HepG2 (cell line): Measurements from ENCODE around the gene RECQL5. TPM values are rescaled to one million over a fixed set of nuclear protein-coding genes. Genes with fewer than 3 reads are reported as not detected.

Experiments
- ADNP ChIP-seq: sonication (generic); formaldehyde crosslinking; IDR thresholded peaks from 2 replicates; pipeline ENCODE4 v1.4.0; 2020; ENCODE audit warnings: missing genetic modification reagents
- KMT2B ChIP-seq: IDR thresholded peaks from 2 replicates; pipeline ENCODE4 v1.6.1; 2016; ENCODE audit warnings: missing genetic modification reagents, missing compliant biosample characterization
- PHF21A ChIP-seq: sonication (generic); formaldehyde crosslinking; IDR thresholded peaks from 2 replicates; pipeline ENCODE4 v1.5.0; 2020; ENCODE audit warnings: mild to moderate bottlenecking, missing genetic modification reagents
- PPARG ChIP-seq: conservative IDR thresholded peaks from 2 replicates; pipeline ENCODE4 v1.6.1; 2016; ENCODE audit warnings: missing biosample characterization, missing genetic modification reagents
- SIX4 ChIP-seq: sonication (generic); formaldehyde crosslinking; IDR thresholded peaks from 2 replicates; pipeline ENCODE4 v1.4.0; 2020; ENCODE audit warnings: missing genetic modification reagents
- SKI ChIP-seq: fragments of 450-650 bp; IDR thresholded peaks from one replicate; pipeline ENCODE4 v1.6.1; 2018; ENCODE audit warnings: mild to moderate bottlenecking; ENCODE audit not compliant: partially characterized antibody
- TCF7L2 ChIP-seq: IDR thresholded peaks from 2 replicates; pipeline ENCODE4 v1.6.1; 2011; ENCODE audit warnings: mild to moderate bottlenecking, low read depth, low read length, moderate library complexity
- ZBED4 ChIP-seq: sonication (generic); formaldehyde crosslinking; IDR thresholded peaks from 2 replicates; pipeline ENCODE4 v1.4.0; 2020; ENCODE audit warnings: missing genetic modification reagents, borderline replicate concordance
- ZBTB46 ChIP-seq: sonication (generic); formaldehyde crosslinking; IDR thresholded peaks from 2 replicates; pipeline ENCODE4 v1.4.0; 2020; ENCODE audit warnings: mild to moderate bottlenecking, missing genetic modification reagents, borderline replicate concordance
- ZNF331 ChIP-seq: sonication (generic); formaldehyde crosslinking; IDR thresholded peaks from 2 replicates; pipeline ENCODE4 v1.4.0; 2020; ENCODE audit warnings: missing genetic modification reagents
- ZSCAN9 ChIP-seq: IDR thresholded peaks from 2 replicates; pipeline ENCODE4 v1.6.1; 2016; ENCODE audit warnings: borderline replicate concordance
- polyA plus RNA-seq, 8 experiments: library from polyadenylated mRNA; depleted of rRNA in 3 of 8; stranded (reverse) in 7 of 8; unstranded in 1 of 8; fragments of >200 nt; fragmentation: Illumina TruSeq in 4 of 8; extraction: Trizol in 4 of 8; gene quantifications; 2 replicates each; pipeline versions ENCODE4 v1.2.1 to v1.2.3, GENCODE V29; 2011 to 2016; ENCODE audit warnings: low read depth in 4 of 8, missing spikeins in 1 of 8, mixed read lengths in 1 of 8; ENCODE audit not compliant: insufficient read depth in 1 of 8
- total RNA-seq, 5 experiments: library from RNA; depleted of rRNA; stranded (reverse); fragments of >200 nt; fragmentation: Illumina TruSeq; extraction: Trizol; gene quantifications; 2 replicates each; pipeline ENCODE4 v1.2.3, GENCODE V29; 2016; ENCODE audit warnings: low read depth in 1 of 5
- TF ChIP-seq, protein P1 (sequence below): sonication (generic); formaldehyde crosslinking; IDR thresholded peaks from 2 replicates; pipeline ENCODE4 v1.4.0; 2020; ENCODE audit warnings: missing genetic modification reagents
- TF ChIP-seq, protein P2 (sequence below): IDR thresholded peaks from 2 replicates; pipeline ENCODE4 v1.6.1; 2016; ENCODE audit warnings: low read depth
- TF ChIP-seq, protein P3 (sequence below): sonication (generic); formaldehyde crosslinking; IDR thresholded peaks from 2 replicates; pipeline ENCODE4 v1.5.1; 2020; ENCODE audit warnings: mild to moderate bottlenecking, missing genetic modification reagents, moderate library complexity

Gene RECQL5
- total and polyA plus RNA-seq, 2 of the 13 experiments (the other 11 are each of a cell fraction or from before 2014, with no cell fraction given) = 27.7 to 32.0 TPM

DNA sequence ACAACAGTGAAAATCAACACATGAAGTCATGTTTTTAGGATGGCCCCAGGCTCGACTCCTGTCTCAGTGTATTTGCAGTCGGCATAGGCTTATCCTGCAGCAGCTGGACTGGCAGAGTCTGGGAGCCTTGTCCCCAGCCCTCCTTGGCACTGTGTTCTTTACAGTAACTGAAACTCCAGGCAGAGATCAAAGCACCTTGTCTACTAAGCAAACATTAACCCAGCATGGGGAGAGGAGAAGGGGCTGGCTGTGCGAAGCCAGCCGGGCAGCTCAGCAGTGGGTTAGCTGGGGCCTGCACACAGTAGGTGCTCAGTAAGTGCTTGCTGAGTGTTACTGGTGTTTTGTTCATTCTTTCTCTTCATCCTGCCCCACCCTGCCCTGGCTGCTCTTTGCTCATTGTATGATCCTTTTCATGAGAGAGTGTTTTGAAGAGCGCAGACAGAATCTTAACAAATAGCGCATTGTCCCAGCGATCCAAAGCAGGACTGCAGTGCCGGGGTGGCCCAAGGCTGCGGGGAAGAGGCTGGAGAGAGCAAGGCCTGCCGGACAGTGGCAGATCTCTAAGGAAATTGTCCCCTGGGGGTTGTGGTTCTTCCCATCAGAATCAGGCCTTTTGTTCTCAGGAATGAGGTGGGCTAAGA, 30.8 kb upstream of the RECQL5 start (continued):
- TF ChIP-seq ZNF331 (CRISPR knock-in tag) (peak; percentile 70; the same call in 1 of the 2 replicates), ZSCAN9 (CRISPR knock-in tag) (no peak), KMT2B (CRISPR knock-in tag) (no peak), TCF7L2 (peak; percentile 59; the same call in 1 of the 2 replicates), ZBED4 (CRISPR knock-in tag) (peak; percentile 43; the same call in 1 of the 2 replicates), PHF21A (CRISPR knock-in tag) (0 out of 2 replicates have a peak, but pooled peaks have one; percentile 30), SIX4 (CRISPR knock-in tag) (0 out of 2 replicates have a peak, but pooled peaks have one; percentile 34), ZBTB46 (CRISPR knock-in tag) (no peak), ADNP (CRISPR knock-in tag) (no peak), PPARG (CRISPR knock-in tag) (no peak), SKI (no peak)
- TF ChIP-seq, protein P1, sequence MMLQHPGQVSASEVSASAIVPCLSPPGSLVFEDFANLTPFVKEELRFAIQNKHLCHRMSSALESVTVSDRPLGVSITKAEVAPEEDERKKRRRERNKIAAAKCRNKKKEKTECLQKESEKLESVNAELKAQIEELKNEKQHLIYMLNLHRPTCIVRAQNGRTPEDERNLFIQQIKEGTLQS (CRISPR knock-in tag) = no peak
- TF ChIP-seq, protein P2, sequence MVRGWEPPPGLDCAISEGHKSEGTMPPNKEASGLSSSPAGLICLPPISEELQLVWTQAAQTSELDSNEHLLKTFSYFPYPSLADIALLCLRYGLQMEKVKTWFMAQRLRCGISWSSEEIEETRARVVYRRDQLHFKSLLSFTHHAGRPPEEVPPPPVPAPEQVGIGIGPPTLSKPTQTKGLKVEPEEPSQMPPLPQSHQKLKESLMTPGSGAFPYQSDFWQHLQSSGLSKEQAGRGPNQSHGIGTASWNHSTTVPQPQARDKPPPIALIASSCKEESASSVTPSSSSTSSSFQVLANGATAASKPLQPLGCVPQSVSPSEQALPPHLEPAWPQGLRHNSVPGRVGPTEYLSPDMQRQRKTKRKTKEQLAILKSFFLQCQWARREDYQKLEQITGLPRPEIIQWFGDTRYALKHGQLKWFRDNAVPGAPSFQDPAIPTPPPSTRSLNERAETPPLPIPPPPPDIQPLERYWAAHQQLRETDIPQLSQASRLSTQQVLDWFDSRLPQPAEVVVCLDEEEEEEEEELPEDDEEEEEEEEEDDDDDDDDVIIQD (CRISPR knock-in tag) = peak; percentile 44; the same call in 1 of the 2 replicates
- TF ChIP-seq, protein P3, sequence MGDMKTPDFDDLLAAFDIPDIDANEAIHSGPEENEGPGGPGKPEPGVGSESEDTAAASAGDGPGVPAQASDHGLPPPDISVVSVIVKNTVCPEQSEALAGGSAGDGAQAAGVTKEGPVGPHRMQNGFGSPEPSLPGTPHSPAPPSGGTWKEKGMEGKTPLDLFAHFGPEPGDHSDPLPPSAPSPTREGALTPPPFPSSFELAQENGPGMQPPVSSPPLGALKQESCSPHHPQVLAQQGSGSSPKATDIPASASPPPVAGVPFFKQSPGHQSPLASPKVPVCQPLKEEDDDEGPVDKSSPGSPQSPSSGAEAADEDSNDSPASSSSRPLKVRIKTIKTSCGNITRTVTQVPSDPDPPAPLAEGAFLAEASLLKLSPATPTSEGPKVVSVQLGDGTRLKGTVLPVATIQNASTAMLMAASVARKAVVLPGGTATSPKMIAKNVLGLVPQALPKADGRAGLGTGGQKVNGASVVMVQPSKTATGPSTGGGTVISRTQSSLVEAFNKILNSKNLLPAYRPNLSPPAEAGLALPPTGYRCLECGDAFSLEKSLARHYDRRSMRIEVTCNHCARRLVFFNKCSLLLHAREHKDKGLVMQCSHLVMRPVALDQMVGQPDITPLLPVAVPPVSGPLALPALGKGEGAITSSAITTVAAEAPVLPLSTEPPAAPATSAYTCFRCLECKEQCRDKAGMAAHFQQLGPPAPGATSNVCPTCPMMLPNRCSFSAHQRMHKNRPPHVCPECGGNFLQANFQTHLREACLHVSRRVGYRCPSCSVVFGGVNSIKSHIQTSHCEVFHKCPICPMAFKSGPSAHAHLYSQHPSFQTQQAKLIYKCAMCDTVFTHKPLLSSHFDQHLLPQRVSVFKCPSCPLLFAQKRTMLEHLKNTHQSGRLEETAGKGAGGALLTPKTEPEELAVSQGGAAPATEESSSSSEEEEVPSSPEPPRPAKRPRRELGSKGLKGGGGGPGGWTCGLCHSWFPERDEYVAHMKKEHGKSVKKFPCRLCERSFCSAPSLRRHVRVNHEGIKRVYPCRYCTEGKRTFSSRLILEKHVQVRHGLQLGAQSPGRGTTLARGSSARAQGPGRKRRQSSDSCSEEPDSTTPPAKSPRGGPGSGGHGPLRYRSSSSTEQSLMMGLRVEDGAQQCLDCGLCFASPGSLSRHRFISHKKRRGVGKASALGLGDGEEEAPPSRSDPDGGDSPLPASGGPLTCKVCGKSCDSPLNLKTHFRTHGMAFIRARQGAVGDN = peak; percentile 62
